GM12878 (cell line): Measurements from ENCODE around the gene FLVCR2.

Experiments
- BHLHE40 ChIP-seq, 2 experiments: fragments of 450-650 bp in 1 of 2; IDR thresholded peaks; 2 replicates each; pipeline ENCODE4 v1.6.1; 2011 to 2017; ENCODE audit warnings: low read depth in 2 of 2, borderline replicate concordance in 1 of 2, improper control_type of control experiment in 1 of 2, low read length in 1 of 2, mild to moderate bottlenecking in 1 of 2
- BRCA1 ChIP-seq: IDR thresholded peaks from 2 replicates; pipeline ENCODE4 v1.6.1; 2011; ENCODE audit warnings: low read depth, low read length, improper control_type of control experiment
- CHD4 ChIP-seq: fragments of 200-600 bp; sonication (generic); IDR thresholded peaks from 2 replicates; pipeline ENCODE4 v1.6.1; 2016; ENCODE audit warnings: mild to moderate bottlenecking
- CTCF ChIP-seq, 3 experiments: IDR thresholded peaks in 2 of 3; conservative IDR thresholded peaks in 1 of 3; 2 replicates each; pipeline ENCODE4 v1.5.1; 2011; ENCODE audit warnings: low read depth in 3 of 3, low read length in 3 of 3, mild to moderate bottlenecking in 3 of 3, control low read depth in 2 of 3, moderate library complexity in 2 of 3, inconsistent platforms in 1 of 3, mixed read lengths in 1 of 3; ENCODE audit not compliant: control insufficient read depth in 2 of 3, insufficient read depth in 1 of 3; ENCODE audit errors: extremely low read depth in 1 of 3
- EP300 ChIP-seq, 2 experiments: fragments of 150-350 bp in 1 of 2; IDR thresholded peaks; 2 replicates each; pipeline ENCODE4 v1.6.1; 2011 to 2012; ENCODE audit warnings: low read depth in 2 of 2, low read length in 2 of 2, borderline replicate concordance in 1 of 2, improper control_type of control experiment in 1 of 2, inconsistent platforms in 1 of 2; ENCODE audit not compliant: control insufficient read depth in 1 of 2
- ESRRA ChIP-seq: IDR thresholded peaks from 2 replicates; pipeline ENCODE4 v1.6.1; 2012; ENCODE audit warnings: mild to moderate bottlenecking, low read length, improper control_type of control experiment
- EZH2 ChIP-seq: IDR thresholded peaks from 2 replicates; pipeline ENCODE4 v1.6.1; 2012; ENCODE audit warnings: low read depth, mild to moderate bottlenecking, control low read depth, inconsistent platforms, low read length, borderline replicate concordance; ENCODE audit not compliant: control insufficient read depth
- NFYB ChIP-seq: IDR thresholded peaks from 2 replicates; pipeline ENCODE4 v1.6.1; 2011; ENCODE audit warnings: low read depth, mild to moderate bottlenecking, low read length, improper control_type of control experiment, moderate library complexity; ENCODE audit not compliant: insufficient read depth
- POLR2AphosphoS5 ChIP-seq: IDR thresholded peaks from 2 replicates; pipeline ENCODE4 v1.6.1; 2011; ENCODE audit warnings: mild to moderate bottlenecking, low read length, inconsistent platforms
- PRDM15 ChIP-seq: fragments of 450-650 bp; formaldehyde crosslinking; IDR thresholded peaks from 2 replicates; pipeline ENCODE4 v1.4.0; 2020; ENCODE audit warnings: mild to moderate bottlenecking, moderate library complexity
- RAD21 ChIP-seq: IDR thresholded peaks from 2 replicates; pipeline ENCODE4 v1.6.1; 2011; ENCODE audit warnings: mild to moderate bottlenecking, low read depth, low read length, moderate library complexity; ENCODE audit not compliant: insufficient read depth
- RBBP5 ChIP-seq: fragments of 200-600 bp; sonication (generic); conservative IDR thresholded peaks from 2 replicates; pipeline ENCODE4 v1.6.1; 2016
- REST ChIP-seq: IDR thresholded peaks from 2 replicates; pipeline ENCODE4 v1.6.1; 2012; ENCODE audit warnings: mild to moderate bottlenecking, low read depth, low read length
- TAF1 ChIP-seq: IDR thresholded peaks from 2 replicates; pipeline ENCODE4 v1.6.1; 2011; ENCODE audit warnings: mild to moderate bottlenecking, low read depth, low read length, borderline replicate concordance

- TF ChIP-seq EZH2 (no peak), TAF1 (no peak), REST (no peak), RBBP5 (no peak), PRDM15 (CRISPR knock-in tag) (no peak), NFYB (no peak), RAD21 (no peak), EP300 (IDR thresholded peaks at IDR 0.05; ENCODE audit: borderline replicate concordance in 1 of 2, control insufficient read depth in 1 of 2, low read depth in 2 of 2, low read length in 2 of 2) (no peak), BHLHE40 (IDR thresholded peaks at IDR 0.05; ENCODE audit: borderline replicate concordance in 1 of 2, low read depth in 2 of 2, low read length in 1 of 2) (no peak), CTCF (IDR thresholded peaks at IDR 0.05 in 2 of 3, conservative IDR thresholded peaks at IDR 0.05 in 1 of 3; ENCODE audit: control insufficient read depth in 2 of 3, extremely low read depth in 1 of 3, insufficient read depth in 1 of 3, low read depth in 3 of 3, low read length in 3 of 3) (no peak), POLR2AphosphoS5 (no peak), CHD4 (no peak), ESRRA (no peak), BRCA1 (no peak)
Measured at GRCh38 chr14:75539162-75539560, 39.3 kb upstream of the FLVCR2 start.
